ENCODE results near the gene VSIR. TPM values are rescaled to one million over a fixed set of nuclear protein-coding genes. Genes with fewer than 3 reads are reported as not detected.

VSIR gene
- total and polyA plus RNA-seq, 2 donors from 2014 or later: 32.1 to 66.6 TPM

DNA sequence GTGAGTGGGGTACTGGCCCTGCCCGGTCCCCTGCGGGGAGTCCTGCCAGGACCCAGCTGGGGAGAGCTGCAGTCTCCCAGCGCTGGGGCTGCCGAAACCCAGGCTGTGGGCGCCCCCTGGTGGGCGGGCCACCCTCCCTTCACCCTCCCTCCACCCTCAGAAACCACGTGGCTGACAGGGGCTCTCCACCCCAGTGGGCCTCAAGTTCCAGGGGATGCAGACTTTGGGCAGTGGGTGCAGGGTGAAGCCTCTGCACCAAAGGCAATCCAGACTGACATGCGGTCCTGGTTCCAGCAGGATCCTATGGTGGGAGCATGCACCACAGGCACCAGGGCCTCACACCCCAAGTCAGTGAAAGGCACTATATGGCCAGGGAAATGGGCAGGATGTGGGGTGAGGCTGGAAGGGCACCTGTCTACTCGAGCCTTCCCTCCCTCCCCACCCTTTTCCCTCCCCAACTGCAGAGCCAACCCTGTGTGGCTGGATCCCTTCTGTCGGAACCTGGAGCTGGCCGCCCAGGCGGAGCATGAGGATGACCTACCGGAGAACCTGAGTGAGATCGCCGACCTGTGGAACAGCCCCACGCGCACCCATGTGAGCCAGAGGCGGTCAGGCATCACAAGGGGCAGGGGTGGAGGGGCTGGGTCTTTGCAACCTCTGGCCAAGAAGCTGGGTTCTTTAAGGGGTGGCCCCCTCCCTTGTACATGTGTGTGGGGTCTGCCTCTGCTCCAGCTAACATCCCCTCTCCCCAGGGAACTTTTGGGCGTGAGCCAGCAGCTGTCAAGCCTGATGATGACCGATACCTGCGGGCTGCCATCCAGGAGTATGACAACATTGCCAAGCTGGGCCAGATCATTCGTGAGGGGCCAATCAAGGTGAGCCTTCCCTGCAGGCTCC lies 38.9 kb upstream of the VSIR start:
- H3K27me3 ChIP-seq (ENCODE audit: control insufficient read depth, insufficient read depth, low read length): no peaks in the 10 kb centered on the region
- peak overlapping the region; percentile 32 to 52 for H3K27ac ChIP-seq (ENCODE audit: low read depth in 2 of 2, low read length in 2 of 2)
- no peak overlapping the region for H3K4me3 ChIP-seq (ENCODE audit: low read length in 3 of 3)
- H3K9ac ChIP-seq (ENCODE audit: low read length in 3 of 3): no peak overlapping the region
- no peaks in the 10 kb centered on the region for H3K9me3 ChIP-seq (ENCODE audit: control insufficient read depth in 2 of 3, insufficient read depth in 1 of 3, low read length in 3 of 3)
- DNase-seq (peak; percentile 56 to 88 (median 65)), FAIRE-seq (no peak)
- H3K36me3 ChIP-seq (ENCODE audit: control insufficient read depth in 2 of 3, insufficient read depth in 3 of 3, low read length in 3 of 3): peaks cover 3 to 16% (median 4%) of the 10 kb centered on the region in 3 donors
- intact Hi-C loops (cut with DNase I): no loop called here
- peaks cover 0 to 8% (median 0%) of the 10 kb centered on the region in 3 donors for H3K4me1 ChIP-seq (ENCODE audit: control insufficient read depth in 2 of 3, insufficient read depth in 2 of 3, low read depth in 1 of 3, low read length in 3 of 3)
- TF ChIP-seq, protein P1, sequence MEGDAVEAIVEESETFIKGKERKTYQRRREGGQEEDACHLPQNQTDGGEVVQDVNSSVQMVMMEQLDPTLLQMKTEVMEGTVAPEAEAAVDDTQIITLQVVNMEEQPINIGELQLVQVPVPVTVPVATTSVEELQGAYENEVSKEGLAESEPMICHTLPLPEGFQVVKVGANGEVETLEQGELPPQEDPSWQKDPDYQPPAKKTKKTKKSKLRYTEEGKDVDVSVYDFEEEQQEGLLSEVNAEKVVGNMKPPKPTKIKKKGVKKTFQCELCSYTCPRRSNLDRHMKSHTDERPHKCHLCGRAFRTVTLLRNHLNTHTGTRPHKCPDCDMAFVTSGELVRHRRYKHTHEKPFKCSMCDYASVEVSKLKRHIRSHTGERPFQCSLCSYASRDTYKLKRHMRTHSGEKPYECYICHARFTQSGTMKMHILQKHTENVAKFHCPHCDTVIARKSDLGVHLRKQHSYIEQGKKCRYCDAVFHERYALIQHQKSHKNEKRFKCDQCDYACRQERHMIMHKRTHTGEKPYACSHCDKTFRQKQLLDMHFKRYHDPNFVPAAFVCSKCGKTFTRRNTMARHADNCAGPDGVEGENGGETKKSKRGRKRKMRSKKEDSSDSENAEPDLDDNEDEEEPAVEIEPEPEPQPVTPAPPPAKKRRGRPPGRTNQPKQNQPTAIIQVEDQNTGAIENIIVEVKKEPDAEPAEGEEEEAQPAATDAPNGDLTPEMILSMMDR (IDR thresholded peaks at IDR 0.05; ENCODE audit: borderline replicate concordance, extremely low read depth, insufficient read depth): peak; percentile 60

DNA sequence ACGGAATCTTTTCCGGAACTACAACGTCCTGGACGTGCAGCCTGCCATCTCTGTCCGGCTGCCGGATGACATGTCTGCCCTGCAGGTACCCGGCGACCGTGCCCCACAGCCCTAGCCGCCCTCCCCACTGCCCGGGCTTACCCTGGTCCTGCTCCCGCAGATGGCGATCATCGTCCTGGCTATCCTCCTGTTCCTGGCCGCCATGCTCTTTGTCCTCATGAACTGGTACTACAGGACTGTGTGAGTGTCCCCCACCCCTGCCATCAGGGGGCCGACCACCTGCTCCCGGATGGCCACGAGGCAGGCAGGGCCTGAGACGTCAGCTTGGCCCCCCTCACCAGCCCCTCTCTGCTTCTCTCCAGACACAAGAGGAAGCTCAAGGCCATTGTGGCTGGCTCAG lies 38.0 kb upstream of the VSIR start:
- Histone ChIP-seq H3K27me3 (ENCODE audit: control insufficient read depth, insufficient read depth, low read length) (no peaks in the 10 kb centered on the region), H3K4me3 (ENCODE audit: low read length in 3 of 3) (no peak overlapping the region), H3K4me1 (ENCODE audit: control insufficient read depth in 2 of 3, insufficient read depth in 2 of 3, low read depth in 1 of 3, low read length in 3 of 3) (peaks cover 0 to 8% (median 0%) of the 10 kb centered on the region in 3 donors), H3K27ac (ENCODE audit: low read depth in 2 of 2, low read length in 2 of 2) (no peak overlapping the region), H3K9me3 (ENCODE audit: control insufficient read depth in 2 of 3, insufficient read depth in 1 of 3, low read length in 3 of 3) (no peaks in the 10 kb centered on the region), H3K36me3 (ENCODE audit: control insufficient read depth in 2 of 3, insufficient read depth in 3 of 3, low read length in 3 of 3) (peaks cover 0 to 7% (median 0%) of the 10 kb centered on the region in 3 donors), H3K9ac (ENCODE audit: low read length in 3 of 3) (no peak overlapping the region)
- TF ChIP-seq, protein P1 (IDR thresholded peaks at IDR 0.05; ENCODE audit: borderline replicate concordance, extremely low read depth, insufficient read depth): no peak
- no peak for FAIRE-seq
- intact Hi-C loops (cut with DNase I): no loop called here
- no peak for DNase-seq

DNA sequence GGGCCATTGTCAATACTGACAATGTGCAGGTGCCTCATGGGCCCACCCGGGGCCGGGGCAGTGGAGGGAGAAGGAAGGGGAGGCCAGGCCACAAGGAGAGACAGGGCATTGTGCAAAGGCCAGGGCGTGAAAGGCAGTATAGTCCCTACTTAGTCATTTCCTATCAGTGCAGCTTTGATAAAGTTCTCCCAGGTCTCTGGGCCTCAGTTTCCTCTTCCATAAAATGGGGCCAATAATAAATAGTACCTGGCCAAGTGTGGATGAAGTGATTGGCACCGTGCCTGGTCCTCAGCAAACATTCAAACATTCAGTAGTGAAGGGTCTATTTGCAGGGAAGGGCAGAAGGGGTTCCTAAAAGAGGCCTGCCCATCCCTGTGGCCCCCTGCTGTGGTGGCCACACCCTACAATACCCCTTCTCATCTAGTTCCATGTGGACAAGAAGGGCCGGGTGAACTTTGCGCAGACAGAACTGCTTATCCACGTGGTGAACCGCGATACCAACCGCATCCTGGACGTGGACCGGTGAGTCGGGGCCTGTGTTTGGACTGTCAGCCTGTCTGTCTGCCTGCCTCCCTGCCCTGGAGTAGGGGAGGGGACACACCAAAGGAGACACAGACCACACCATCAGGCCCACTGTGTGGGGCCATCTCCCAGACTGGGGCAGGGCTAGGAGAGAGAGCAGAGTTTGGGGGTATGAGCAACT lies 36.9 kb upstream of the VSIR start:
- no peaks in the 10 kb centered on the region for H3K36me3 ChIP-seq (ENCODE audit: control insufficient read depth in 2 of 3, insufficient read depth in 3 of 3, low read length in 3 of 3)
- peaks cover 0 to 10% (median 0%) of the 10 kb centered on the region in 3 donors for H3K4me1 ChIP-seq (ENCODE audit: control insufficient read depth in 2 of 3, insufficient read depth in 2 of 3, low read depth in 1 of 3, low read length in 3 of 3)
- no peak overlapping the region for H3K9ac ChIP-seq (ENCODE audit: low read length in 3 of 3)
- FAIRE-seq: no peak
- H3K27ac ChIP-seq (ENCODE audit: low read depth in 2 of 2, low read length in 2 of 2): no peak overlapping the region
- no peak for DNase-seq
- TF ChIP-seq, protein P1 (IDR thresholded peaks at IDR 0.05; ENCODE audit: borderline replicate concordance, extremely low read depth, insufficient read depth): no peak
- H3K9me3 ChIP-seq (ENCODE audit: control insufficient read depth in 2 of 3, insufficient read depth in 1 of 3, low read length in 3 of 3): no peaks in the 10 kb centered on the region
- intact Hi-C loops (cut with DNase I): no loop called here
- no peaks in the 10 kb centered on the region for H3K27me3 ChIP-seq (ENCODE audit: control insufficient read depth, insufficient read depth, low read length)
- H3K4me3 ChIP-seq (ENCODE audit: low read length in 3 of 3): no peak overlapping the region

All from kidney (tissue), 14 donors.